Gastroesophageal sphincter (tissue), 4 donors: ENCODE data around the gene SEMA7A. TPM values are rescaled to one million over a fixed set of nuclear protein-coding genes. Genes with fewer than 3 reads are reported as not detected.

Experiments
- ATAC-seq: fragments of 150-250 bp; one replicate; pipeline ENCODE4 v1.9.1; 2016; ENCODE audit warnings: mild to moderate bottlenecking, moderate library complexity
- H3K27ac ChIP-seq, 4 donors: fragments of 200-600 bp; sonication (generic) in 3 of 4; 1 replicate in 3 of 4; 2 replicates in 1 of 4; pipeline ENCODE4 v1.5.1; 2016 to 2019
- H3K27me3 ChIP-seq: fragments of 200-600 bp; sonication (generic); one replicate; pipeline ENCODE4 v1.5.1; 2019
- H3K36me3 ChIP-seq, 2 donors: fragments of 200-600 bp; sonication (generic); one replicate each; pipeline ENCODE4 v1.5.1; 2019; ENCODE audit warnings: control low read depth in 1 of 2
- H3K4me1 ChIP-seq, 3 donors: fragments of 200-600 bp; sonication (generic); 1 replicate in 2 of 3; 2 replicates in 1 of 3; pipeline ENCODE4 v1.5.1; 2016 to 2019; ENCODE audit warnings: control low read depth in 2 of 3
- H3K4me3 ChIP-seq, 2 donors: fragments of 200-600 bp; sonication (generic); one replicate each; pipeline ENCODE4 v1.5.1; 2019; ENCODE audit warnings: mild to moderate bottlenecking in 1 of 2, moderate library complexity in 1 of 2
- H3K9me3 ChIP-seq, 3 donors: fragments of 200-600 bp; sonication (generic); one replicate each; pipeline ENCODE4 v1.5.1; 2017 to 2019; ENCODE audit warnings: control low read depth in 2 of 3
- CTCF ChIP-seq, 4 experiments: fragments of 200-600 bp in 2 of 4; fragments of 450-650 bp in 2 of 4; sonication (generic) in 1 of 4; IDR thresholded peaks; one replicate each; pipeline ENCODE4 v1.5.1; 2017 to 2019; ENCODE audit warnings: antibody characterized with exemption in 4 of 4, mild to moderate bottlenecking in 2 of 4, moderate library complexity in 2 of 4
- EP300 ChIP-seq: sonication (generic); formaldehyde crosslinking; IDR thresholded peaks from one replicate; pipeline ENCODE4 v1.6.1; 2017; ENCODE audit warnings: antibody characterized with exemption, mild to moderate bottlenecking
- POLR2A ChIP-seq, 2 donors: fragments of 450-650 bp; IDR thresholded peaks; one replicate each; pipeline ENCODE4 v1.6.1; 2017; ENCODE audit warnings: antibody characterized with exemption in 2 of 2, mild to moderate bottlenecking in 2 of 2, moderate library complexity in 1 of 2
- POLR2AphosphoS5 ChIP-seq: sonication (generic); formaldehyde crosslinking; IDR thresholded peaks from one replicate; pipeline ENCODE4 v1.6.1; 2017; ENCODE audit warnings: antibody characterized with exemption
- WGBS, 2 donors: methylation state at CpG; one replicate each; pipeline ENCODE4 v1.1.5; 2018; ENCODE audit warnings: low coverage in 1 of 2; 5-methylcytosine and 5-hydroxymethylcytosine counted together
- total RNA-seq, 4 donors: library from RNA; depleted of rRNA; stranded (reverse); fragments of >200 nt; gene quantifications; one replicate each; pipeline ENCODE4 v1.1.0, GENCODE V29; 2016

Gene SEMA7A
- total RNA-seq, 4 donors from 2014 or later, result 0.93 to 2.7 (median 1.8) TPM

DNA sequence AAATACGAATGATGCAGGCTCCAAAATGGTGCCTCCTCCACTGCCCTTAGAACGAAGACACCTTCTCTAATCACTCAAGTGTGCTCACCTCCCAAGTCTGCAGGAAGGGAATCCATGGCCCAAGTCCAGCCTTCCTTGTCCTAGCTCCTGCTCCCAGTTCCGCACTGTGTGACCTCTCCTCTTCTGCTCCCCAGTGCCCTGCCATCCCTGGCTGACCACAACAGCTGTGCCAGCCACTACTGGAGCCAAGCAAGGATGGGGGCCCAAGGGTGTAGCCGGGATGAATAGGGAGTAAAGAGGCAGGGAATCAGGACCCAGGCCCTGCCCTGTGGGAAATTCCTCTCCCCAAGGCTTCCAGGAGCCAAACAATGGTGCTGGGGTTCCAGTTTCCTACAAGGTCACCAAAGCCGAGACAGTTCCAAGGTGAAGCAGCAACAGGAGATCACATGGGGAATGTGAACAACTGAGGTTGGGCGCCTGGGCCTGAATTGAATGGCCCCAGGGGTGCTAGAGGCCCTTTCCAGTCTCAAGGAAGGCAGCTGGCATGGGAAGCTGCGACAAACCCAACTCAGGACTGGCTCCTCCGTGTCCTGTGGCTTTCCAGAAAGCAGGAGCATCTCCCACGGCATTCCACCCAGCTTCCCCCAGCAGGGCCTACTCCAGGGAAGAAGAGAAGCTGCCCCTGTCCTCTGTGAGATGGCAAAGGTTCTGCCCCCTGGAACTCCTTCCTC is 20.2 kb downstream of the SEMA7A start:
- WGBS, 2 donors, result 73 to 85% methylated on average over 2 to 3 of the region's 9 CpGs
- ATAC-seq, result no peak
- peaks cover 6% of the 10 kb centered on the region for H3K27me3 ChIP-seq

GRCh38 chr15:74412159-74412558 is 21.6 kb downstream of the SEMA7A start:
- Histone ChIP-seq H3K36me3 (peaks cover 0 to 20% of the 10 kb centered on the region in 2 donors), H3K4me1 (no peaks in the 10 kb centered on the region), H3K27me3 (peaks cover 6% of the 10 kb centered on the region), H3K4me3 (no peak overlapping the region), H3K27ac (no peak overlapping the region), H3K9me3 (no peaks in the 10 kb centered on the region)
- TF ChIP-seq CTCF (IDR thresholded peaks at IDR 0.05) (no peak), POLR2AphosphoS5 (no peak), POLR2A (IDR thresholded peaks at IDR 0.05) (no peak), EP300 (no peak)
- ATAC-seq, result no peak
- WGBS, 2 donors, result 40% methylated on average over 2 of the region's 6 CpGs; no CpG with 5 or more reads in 1 of the 2 donors

More for the DNA sequence above, 20.2 kb downstream of the SEMA7A start:
- TF ChIP-seq POLR2AphosphoS5 (no peak), CTCF (IDR thresholded peaks at IDR 0.05) (no peak), POLR2A (IDR thresholded peaks at IDR 0.05) (no peak), EP300 (no peak)
- no peaks in the 10 kb centered on the region for H3K9me3 ChIP-seq
- H3K27ac ChIP-seq, result no peak overlapping the region
- H3K4me3 ChIP-seq, result no peak overlapping the region
- peaks cover 0 to 20% of the 10 kb centered on the region in 2 donors for H3K36me3 ChIP-seq
- H3K4me1 ChIP-seq, result no peaks in the 10 kb centered on the region

DNA sequence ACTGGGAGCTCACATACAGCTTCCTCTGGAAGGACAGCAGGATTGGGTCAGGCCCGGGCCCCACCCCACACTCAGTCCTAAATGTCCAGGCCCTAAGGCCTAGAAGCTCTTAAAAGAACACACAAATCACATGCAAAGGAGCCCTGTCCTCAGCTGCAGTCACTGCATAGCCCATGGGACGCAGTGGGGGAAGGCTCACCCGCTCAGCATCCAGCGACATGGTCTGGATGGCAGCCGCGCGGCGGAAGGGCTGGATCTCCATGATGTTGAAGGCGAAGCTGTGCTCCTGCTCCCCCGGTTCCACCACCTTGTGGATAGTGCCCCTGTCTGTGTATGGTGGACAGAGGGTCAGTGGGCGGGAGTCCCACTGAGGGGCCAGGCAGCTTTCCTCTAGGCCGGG is 22.1 kb downstream of the SEMA7A start:
- ATAC-seq, result no peak
- Histone ChIP-seq H3K36me3 (peaks cover 0 to 20% of the 10 kb centered on the region in 2 donors), H3K4me1 (no peaks in the 10 kb centered on the region), H3K4me3 (no peak overlapping the region), H3K27ac (no peak overlapping the region), H3K27me3 (peaks cover 6% of the 10 kb centered on the region), H3K9me3 (no peaks in the 10 kb centered on the region)
- no CpG with 5 or more reads among the region's 12 CpGs for whole genome bisulfite sequencing, 2 donors
- no peak for TF ChIP-seq CTCF (IDR thresholded peaks at IDR 0.05)
- no peak for TF ChIP-seq POLR2AphosphoS5
- TF ChIP-seq EP300, result no peak
- TF ChIP-seq POLR2A (IDR thresholded peaks at IDR 0.05), result no peak

- Histone ChIP-seq H3K27me3 (peaks cover 6% of the 10 kb centered on the region), H3K4me3 (no peak overlapping the region), H3K27ac (no peak overlapping the region), H3K4me1 (no peaks in the 10 kb centered on the region), H3K9me3 (no peaks in the 10 kb centered on the region), H3K36me3 (peaks cover 0 to 20% of the 10 kb centered on the region in 2 donors)
- TF ChIP-seq POLR2A (IDR thresholded peaks at IDR 0.05) (no peak), EP300 (no peak), POLR2AphosphoS5 (no peak), CTCF (IDR thresholded peaks at IDR 0.05) (no peak)
- WGBS, 2 donors, result 60 to 70% methylated on average over 1 to 2 of the region's 18 CpGs
- no peak for ATAC-seq
These were observed 23.3 kb downstream of the SEMA7A start for GRCh38 chr15:74410502-74410901.

- Histone ChIP-seq H3K36me3 (peaks cover 0 to 16% of the 10 kb centered on the region in 2 donors), H3K27ac (no peak overlapping the region), H3K4me3 (no peak overlapping the region), H3K27me3 (peaks cover 9% of the 10 kb centered on the region), H3K4me1 (no peaks in the 10 kb centered on the region), H3K9me3 (no peaks in the 10 kb centered on the region)
- TF ChIP-seq CTCF (IDR thresholded peaks at IDR 0.05), result no peak
- no peak for TF ChIP-seq POLR2A (IDR thresholded peaks at IDR 0.05)
- no peak for TF ChIP-seq POLR2AphosphoS5
- no peak for TF ChIP-seq EP300
- ATAC-seq, result no peak
- WGBS, 2 donors, result 100% methylated on average over 1 of the region's 7 CpGs; no CpG with 5 or more reads in 1 of the 2 donors
These were observed 24.5 kb downstream of the SEMA7A start for GRCh38 chr15:74409225-74409624.
